Cardiac muscle cell (in vitro differentiated cells and primary cell): Measurements from ENCODE around the gene PRRG1. TPM values are rescaled to one million over a fixed set of nuclear protein-coding genes. Genes with fewer than 3 reads are reported as not detected.

Experiments
- DNase-seq, 2 donors: peaks; one replicate each; pipeline versions ENCODE4 v3.0.0 to v3.0.0-alpha.2; 2010 to 2017; ENCODE audit warnings: low read depth in 1 of 2, low spot score in 1 of 2
- H3K27ac ChIP-seq: fragments of 200-600 bp; sonication (generic); 2 replicates; pipeline ENCODE4 v1.5.1; 2016
- H3K27me3 ChIP-seq: fragments of 200-600 bp; sonication (generic); 2 replicates; pipeline ENCODE4 v1.6.0; 2016; ENCODE audit warnings: control low read depth
- H3K36me3 ChIP-seq: fragments of 200-600 bp; sonication (generic); 2 replicates; pipeline ENCODE4 v1.5.1; 2016; ENCODE audit warnings: control low read depth
- H3K4me1 ChIP-seq: fragments of 200-600 bp; sonication (generic); 2 replicates; pipeline ENCODE4 v1.8.1; 2017; ENCODE audit warnings: low read depth, mild to moderate bottlenecking, mixed run types
- H3K4me3 ChIP-seq: fragments of 200-600 bp; sonication (generic); 2 replicates; pipeline ENCODE4 v1.5.1; 2016; ENCODE audit warnings: mild to moderate bottlenecking
- H3K9me3 ChIP-seq: fragments of 200-600 bp; sonication (generic); 2 replicates; pipeline ENCODE4 v1.5.1; 2017; ENCODE audit warnings: low read depth, mild to moderate bottlenecking, control low read depth
- CTCF ChIP-seq: IDR thresholded peaks from 2 replicates; pipeline ENCODE4 v1.5.1; 2012; ENCODE audit warnings: low read depth, mild to moderate bottlenecking, low read length
- polyA plus RNA-seq: library from polyadenylated mRNA; unstranded; fragments of >200 nt; fragmentation: Nextera tagmentation; extraction: Ambion mirVana; gene quantifications from 2 replicates; pipeline ENCODE4 v1.2.1, GENCODE V29; 2016
- total RNA-seq: library from RNA; depleted of rRNA; stranded (reverse); fragments of >200 nt; gene quantifications from 2 replicates; pipeline ENCODE4 v1.2.3, GENCODE V29; 2016

Gene PRRG1
- total and polyA plus RNA-seq, 2 experiments from 2014 or later, result 10.5 to 13.4 TPM

- H3K9me3 ChIP-seq, result no peaks in the 10 kb centered on the region
- H3K4me1 ChIP-seq, result no peaks in the 10 kb centered on the region
- no peak for DNase-seq
- no peaks in the 10 kb centered on the region for H3K36me3 ChIP-seq
- H3K27me3 ChIP-seq, result no peaks in the 10 kb centered on the region
- no peak overlapping the region for H3K27ac ChIP-seq
- no peak overlapping the region for H3K4me3 ChIP-seq
- no peak for TF ChIP-seq CTCF
Observed at GRCh38 chrX:37504991-37505390, 155.8 kb downstream of the PRRG1 start.

Other genes starting within 250 kb of the PRRG1 start
- 0.28 and 0.33 TPM in 2 replicates for gene LANCL3, start 222.3 kb downstream of the PRRG1 start, total RNA-seq
- 0.56 TPM in 1 of 2 replicates, not detected in the other for gene LANCL3, start 222.3 kb downstream of the PRRG1 start, polyA plus RNA-seq